GM12878 (cell line): Measurements from ENCODE around the gene FARSB. TPM values are rescaled to one million over a fixed set of nuclear protein-coding genes. Genes with fewer than 3 reads are reported as not detected.

Experiments
- ATAC-seq: fragments of 200-7000 bp; cut with Tn5 transposase; 3 replicates; pipeline ENCODE4 v1.9.1; 2020; ENCODE audit warnings: mild to moderate bottlenecking, moderate library complexity
- BruUV-seq: library from RNA; stranded (reverse); fragments of 400-500 nt; replicated peaks from 2 replicates; lab custom pipeline; 2021; lab: Mats Ljungman, UMichigan
- CTCF ChIA-PET: fragments of 300-600 bp; sonication (Branson Sonifier 250); formaldehyde crosslinking; extraction: SDS; loops from one replicate; lab custom pipeline; 2021; ENCODE audit warnings: inconsistent platforms; lab: Yijun Ruan, JAX
- POLR2A ChIA-PET: fragments of 350-600 bp; formaldehyde crosslinking; extraction: SDS; loops from one replicate; lab custom pipeline; 2021; ENCODE audit warnings: inconsistent platforms; lab: Charles Lee
- RAD21 ChIA-PET: fragments of 300-600 bp; sonication (Branson Sonifier 250); formaldehyde crosslinking; loops from one replicate; lab custom pipeline; 2023; ENCODE audit warnings: antibody characterized with exemption; ENCODE audit not compliant: unreplicated experiment; lab: Charles Lee
- SMC1A ChIA-PET: fragments of 300-600 bp; sonication (Branson Sonifier 250); formaldehyde crosslinking; loops from one replicate; lab custom pipeline; 2023; ENCODE audit not compliant: unreplicated experiment, uncharacterized antibody; lab: Charles Lee
- DNase-seq: peaks from one replicate; pipeline ENCODE4 v3.0.0-alpha.2; 2011; ENCODE audit warnings: low read depth, low spot score
- FAIRE-seq: peaks from 3 replicates; lab custom pipeline; 2011; peaks lifted over from hg19 to GRCh38; lab: Jason Lieb, UNC
- H2AFZ ChIP-seq: 2 replicates; pipeline ENCODE4 v1.6.0; 2011; ENCODE audit warnings: low read depth, low read length, control low read depth; ENCODE audit not compliant: control insufficient read depth
- H3K27ac ChIP-seq: 2 replicates; pipeline ENCODE4 v1.5.1; 2011; ENCODE audit warnings: control low read depth; ENCODE audit not compliant: control insufficient read depth, insufficient read depth
- H3K27me3 ChIP-seq, 2 experiments: replicated peaks in 1 of 2; 2 replicates each; pipeline versions ENCODE4 v1.6.0 to v1.6.1; 2011; ENCODE audit warnings: low read length in 1 of 2; ENCODE audit not compliant: control insufficient read depth in 2 of 2, insufficient read depth in 2 of 2
- H3K36me3 ChIP-seq, 2 experiments: 2 replicates each; pipeline ENCODE4 v1.5.1; 2011; ENCODE audit warnings: low read length in 1 of 2; ENCODE audit not compliant: control insufficient read depth in 2 of 2, insufficient read depth in 2 of 2
- H3K4me1 ChIP-seq: 2 replicates; pipeline ENCODE4 v1.6.1; 2011; ENCODE audit warnings: mild to moderate bottlenecking, low read length, moderate library complexity, mixed read lengths; ENCODE audit not compliant: control insufficient read depth, insufficient read depth
- H3K4me2 ChIP-seq: 2 replicates; pipeline ENCODE4 v1.6.0; 2011; ENCODE audit warnings: control low read depth; ENCODE audit not compliant: control insufficient read depth, insufficient read depth
- H3K4me3 ChIP-seq: fragments of 200-600 bp; sonication (generic); 2 replicates; pipeline ENCODE4 v1.5.1; 2016
- H3K79me2 ChIP-seq: 2 replicates; pipeline ENCODE4 v1.6.0; 2011; ENCODE audit warnings: low read length; ENCODE audit not compliant: control insufficient read depth, insufficient read depth
- H3K9ac ChIP-seq: 2 replicates; pipeline ENCODE4 v1.8.0; 2011; ENCODE audit warnings: low read length, control low read depth, mixed read lengths; ENCODE audit not compliant: control insufficient read depth, insufficient read depth
- H3K9me3 ChIP-seq: replicated peaks from 3 replicates; pipeline ENCODE4 v1.5.1; 2011; ENCODE audit warnings: mild to moderate bottlenecking, low read length; ENCODE audit not compliant: control insufficient read depth, insufficient read depth
- H4K20me1 ChIP-seq: 2 replicates; pipeline ENCODE4 v1.6.0; 2011; ENCODE audit not compliant: control insufficient read depth, insufficient read depth
- ATF7 ChIP-seq: fragments of 450-650 bp; IDR thresholded peaks from 2 replicates; pipeline ENCODE4 v1.6.1; 2016; ENCODE audit warnings: low read depth, mild to moderate bottlenecking
- BACH1 ChIP-seq: fragments of 450-650 bp; IDR thresholded peaks from 2 replicates; pipeline ENCODE4 v1.6.1; 2017; ENCODE audit warnings: mild to moderate bottlenecking, borderline replicate concordance
- CHD1 ChIP-seq: IDR thresholded peaks from 2 replicates; pipeline ENCODE4 v1.6.1; 2012; ENCODE audit warnings: low read depth, low read length, improper control_type of control experiment
- EED ChIP-seq: sonication (generic); IDR thresholded peaks from 2 replicates; pipeline ENCODE4 v1.6.1; 2016; ENCODE audit warnings: antibody characterized with exemption, low read depth
- FOXK2 ChIP-seq: fragments of 450-650 bp; IDR thresholded peaks from 2 replicates; pipeline ENCODE4 v1.6.1; 2017; ENCODE audit warnings: mild to moderate bottlenecking, moderate library complexity
- GABPA ChIP-seq: IDR thresholded peaks from 2 replicates; pipeline ENCODE4 v1.6.1; 2014; ENCODE audit warnings: antibody characterized with exemption, low read depth, mild to moderate bottlenecking, inconsistent platforms
- HDAC2 ChIP-seq: fragments of 200-600 bp; sonication (generic); IDR thresholded peaks from 2 replicates; pipeline ENCODE4 v1.6.1; 2017
- HDGF ChIP-seq: fragments of 450-650 bp; IDR thresholded peaks from 2 replicates; pipeline ENCODE4 v1.6.1; 2016; ENCODE audit warnings: antibody characterized with exemption
- IKZF1 ChIP-seq: fragments of 450-650 bp; conservative IDR thresholded peaks from 2 replicates; pipeline ENCODE4 v1.6.1; 2017; ENCODE audit warnings: antibody characterized with exemption, mild to moderate bottlenecking
- JUNB ChIP-seq: IDR thresholded peaks from 2 replicates; pipeline ENCODE4 v1.6.1; 2016; ENCODE audit warnings: antibody characterized with exemption, mild to moderate bottlenecking
- MTA2 ChIP-seq: fragments of 450-650 bp; IDR thresholded peaks from 2 replicates; pipeline ENCODE4 v1.6.1; 2016; ENCODE audit warnings: low read depth, mild to moderate bottlenecking, moderate library complexity
- NFYB ChIP-seq: IDR thresholded peaks from 2 replicates; pipeline ENCODE4 v1.6.1; 2011; ENCODE audit warnings: low read depth, mild to moderate bottlenecking, low read length, improper control_type of control experiment, moderate library complexity; ENCODE audit not compliant: insufficient read depth
- POLR2AphosphoS2 ChIP-seq: IDR thresholded peaks from 2 replicates; pipeline ENCODE4 v1.6.1; 2011; ENCODE audit warnings: low read depth, mild to moderate bottlenecking, low read length, improper control_type of control experiment, moderate library complexity
- RUNX3 ChIP-seq: IDR thresholded peaks from 2 replicates; pipeline ENCODE4 v1.6.1; 2012; ENCODE audit warnings: low read length, inconsistent platforms
- STAT1 ChIP-seq: fragments of 450-650 bp; conservative IDR thresholded peaks from 2 replicates; pipeline ENCODE4 v1.6.1; 2014; ENCODE audit warnings: antibody characterized with exemption, mild to moderate bottlenecking
- TBL1XR1 ChIP-seq: IDR thresholded peaks from 2 replicates; pipeline ENCODE4 v1.6.1; 2012; ENCODE audit warnings: low read depth, low read length, improper control_type of control experiment
- YY1 ChIP-seq: IDR thresholded peaks from 2 replicates; pipeline ENCODE4 v1.6.1; 2011; ENCODE audit warnings: low read depth, mild to moderate bottlenecking, low read length
- WGBS: methylation state at CpG from one replicate; pipeline ENCODE4 v1.1.6; 2016; ENCODE audit warnings: low lambda C conversion rate; ENCODE audit not compliant: insufficient replicate concordance, insufficient coverage; ENCODE audit errors: missing lambda C conversion rate; 5-methylcytosine and 5-hydroxymethylcytosine counted together
- in situ Hi-C: fragments of 300-500 bp; cut with MboI; formaldehyde crosslinking; loops from 9 replicates; pipeline ENCODE4 v1.14.3; 2018; ENCODE audit warnings: mixed read lengths
- intact Hi-C: fragments of 100-400 bp; cut with micrococcal nuclease; formaldehyde crosslinking; loops from one replicate; pipeline ENCODE4 v1.14.2; 2022; ENCODE audit not compliant: unreplicated experiment
- polyA plus RNA-seq, 11 experiments: library from polyadenylated mRNA; depleted of rRNA in 4 of 11; unstranded in 6 of 11; stranded (reverse) in 5 of 11; fragments of >200 nt; fragmentation: Nextera tagmentation in 4 of 11; fragmentation: Illumina TruSeq in 1 of 11; extraction: Ambion mirVana in 4 of 11; extraction: Trizol in 1 of 11; gene quantifications; 1 replicate in 1 of 11; 2 replicates in 10 of 11; pipeline versions ENCODE4 v1.2.1 to v1.2.3, GENCODE V29; 2011 to 2016; ENCODE audit warnings: inconsistent platforms in 2 of 11, missing spikeins in 2 of 11, low read depth in 1 of 11
- total RNA-seq, 4 experiments: library from RNA; depleted of rRNA in 3 of 4; stranded (reverse); fragments of >200 nt in 3 of 4; fragmentation: Illumina TruSeq in 1 of 4; extraction: Trizol in 1 of 4; gene quantifications; 2 replicates each; pipeline versions ENCODE4 v1.2.1 to v1.2.3, GENCODE V29; 2013 to 2021
- TF ChIP-seq, protein P1 (sequence below): fragments of 450-650 bp; IDR thresholded peaks from 2 replicates; pipeline ENCODE4 v1.6.1; 2016; ENCODE audit warnings: mild to moderate bottlenecking

Gene FARSB
- total and polyA plus RNA-seq, 10 of the 15 experiments (the other 5 are each of a cell fraction or from before 2014, with no cell fraction given): 32.4 to 127 (median 73.8) TPM

DNA sequence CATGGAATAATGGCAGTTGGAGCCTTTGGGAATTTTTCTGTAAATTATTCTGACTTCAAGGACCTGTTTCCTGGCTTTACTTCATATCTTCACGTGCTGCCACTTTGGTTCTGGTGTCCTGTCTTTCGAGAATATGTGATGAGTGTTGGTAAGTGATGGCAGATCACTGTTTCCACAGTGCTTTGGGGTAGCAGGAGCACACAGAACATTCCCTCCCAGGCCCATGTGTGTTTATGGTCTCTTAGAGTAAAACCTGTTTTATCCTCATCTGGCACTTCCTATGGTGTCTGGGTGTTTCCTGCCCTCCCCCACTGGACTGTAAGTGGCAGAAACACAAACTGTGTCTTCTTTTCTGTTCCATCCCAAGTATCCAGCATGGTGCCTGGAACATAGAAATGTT, 33.4 kb upstream of the FARSB start:
- FAIRE-seq: no peak

DNA sequence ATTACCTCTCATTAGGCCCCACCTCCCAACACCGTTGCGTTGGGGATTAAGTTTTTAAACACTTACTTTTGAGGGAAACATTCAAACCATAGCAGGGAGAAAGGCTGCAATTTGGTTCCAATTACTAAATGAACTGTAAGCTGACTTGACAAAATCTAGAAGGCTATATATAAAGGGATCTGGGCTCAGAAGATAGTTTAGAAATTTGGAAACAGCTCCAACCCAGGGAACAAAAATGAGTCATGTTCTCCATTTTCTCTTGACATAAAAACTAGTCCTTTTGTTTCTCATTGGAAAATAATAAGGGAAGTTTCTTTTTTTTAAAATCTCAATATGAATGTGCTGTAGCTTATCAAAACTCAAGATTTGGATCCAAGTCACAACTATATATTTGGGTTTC, 33.0 kb upstream of the FARSB start:
- no TSS peak for BruUV-seq
- H3K27ac ChIP-seq: no peak overlapping the region
- ChIA-PET RAD21 (interaction anchor here (0.8 kb wide), 1 partner anchor 17 kb away, joined by 4 read pairs; no protein-coding TSS in a partner anchor), SMC1A (interaction anchor here (0.6 kb wide), 1 partner anchor 289 kb away, joined by 3 read pairs; no protein-coding TSS in a partner anchor), POLR2A (no interaction called here), CTCF (interaction anchor here (0.9 to 6.5 kb wide), 7 partner anchors 9 to 250 kb away, joined by 3 to 48 read pairs (median 5); no protein-coding TSS in a partner anchor)
- TF ChIP-seq STAT1 (no peak), CHD1 (no peak), JUNB (no peak), FOXK2 (no peak), HDGF (no peak), BACH1 (no peak), HDAC2 (no peak), ATF7 (no peak), IKZF1 (no peak), TBL1XR1 (no peak), EED (no peak), MTA2 (no peak), NFYB (no peak), RUNX3 (no peak), GABPA (no peak), YY1 (no peak)
- TF ChIP-seq, protein P1, sequence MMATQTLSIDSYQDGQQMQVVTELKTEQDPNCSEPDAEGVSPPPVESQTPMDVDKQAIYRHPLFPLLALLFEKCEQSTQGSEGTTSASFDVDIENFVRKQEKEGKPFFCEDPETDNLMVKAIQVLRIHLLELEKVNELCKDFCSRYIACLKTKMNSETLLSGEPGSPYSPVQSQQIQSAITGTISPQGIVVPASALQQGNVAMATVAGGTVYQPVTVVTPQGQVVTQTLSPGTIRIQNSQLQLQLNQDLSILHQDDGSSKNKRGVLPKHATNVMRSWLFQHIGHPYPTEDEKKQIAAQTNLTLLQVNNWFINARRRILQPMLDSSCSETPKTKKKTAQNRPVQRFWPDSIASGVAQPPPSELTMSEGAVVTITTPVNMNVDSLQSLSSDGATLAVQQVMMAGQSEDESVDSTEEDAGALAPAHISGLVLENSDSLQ: no peak
- no peaks in the 10 kb centered on the region for H3K4me1 ChIP-seq
- DNase-seq (no peak), FAIRE-seq (no peak), ATAC-seq (no peak)
- H3K9ac ChIP-seq: no peak overlapping the region
- no peaks in the 10 kb centered on the region for H4K20me1 ChIP-seq
- H3K9me3 ChIP-seq: no peaks in the 10 kb centered on the region
- H3K4me2 ChIP-seq: no peak overlapping the region
- no peaks in the 10 kb centered on the region for H3K27me3 ChIP-seq
- intact Hi-C loops (no loop called here), in situ Hi-C loops (no loop called here)
- 72% methylated on average over 2 of the region's 2 CpGs for WGBS
- H3K79me2 ChIP-seq: no peaks in the 10 kb centered on the region
- H3K4me3 ChIP-seq: no peak overlapping the region
- no peaks in the 10 kb centered on the region for H3K36me3 ChIP-seq
- no peak overlapping the region for H2AFZ ChIP-seq

More for the DNA sequence above, 33.4 kb upstream of the FARSB start:
- Histone ChIP-seq H3K27me3 (no peaks in the 10 kb centered on the region), H3K79me2 (no peaks in the 10 kb centered on the region), H4K20me1 (no peaks in the 10 kb centered on the region), H3K9ac (no peak overlapping the region), H3K4me1 (no peaks in the 10 kb centered on the region)
- no peak for TF ChIP-seq POLR2AphosphoS2
- TF ChIP-seq, all 136 proteins: peak for 0
- Histone ChIP-seq H3K36me3 (no peaks in the 10 kb centered on the region), H2AFZ (no peak overlapping the region), H3K27ac (no peak overlapping the region), H3K4me3 (no peak overlapping the region), H3K4me2 (no peak overlapping the region), H3K9me3 (no peaks in the 10 kb centered on the region)
- RAD21 ChIA-PET: interaction anchor here (0.8 kb wide), 1 partner anchor 17 kb away, joined by 4 read pairs; no protein-coding TSS in a partner anchor
- BruUV-seq: no TSS peak
- DNase-seq (no peak), ATAC-seq (no peak)
- SMC1A ChIA-PET: interaction anchor here (2.0 kb wide), 1 partner anchor 214 kb away, joined by 8 read pairs; no protein-coding TSS in a partner anchor
- intact Hi-C loops: no loop called here
- CTCF ChIA-PET: interaction anchor here (0.9 to 6.5 kb wide), 9 partner anchors 10 to 250 kb away, joined by 3 to 48 read pairs (median 7); partner anchors contain the start of gene MOGAT1
- POLR2A ChIA-PET: no interaction called here
- in situ Hi-C loops: no loop called here
- WGBS: 17% methylated on average over 2 of the region's 2 CpGs
